PC-3 (cell line): ENCODE data around the gene MAP1LC3B.

Experiments used
- CTCF ChIP-seq: fragments of 300-600 bp; sonication (generic); conservative IDR thresholded peaks from 2 replicates; pipeline ENCODE4 v1.5.1; 2017; ENCODE audit warnings: antibody characterized with exemption, low read depth, mild to moderate bottlenecking, low read length
- EZH2 ChIP-seq: fragments of 300-600 bp; sonication (generic); IDR thresholded peaks from one replicate; pipeline ENCODE4 v1.6.1; 2017; ENCODE audit warnings: antibody characterized with exemption, mild to moderate bottlenecking, low read length; ENCODE audit not compliant: unreplicated experiment
- EZH2phosphoT487 ChIP-seq: fragments of 300-600 bp; sonication (generic); IDR thresholded peaks from 2 replicates; pipeline ENCODE4 v1.6.1; 2018; ENCODE audit warnings: mild to moderate bottlenecking, antibody characterized with exemption, low read length, borderline replicate concordance

GRCh38 chr16:87415441-87415840 lies 23.3 kb downstream of the MAP1LC3B start:
- no peak for TF ChIP-seq CTCF
- TF ChIP-seq EZH2phosphoT487, result no peak
- TF ChIP-seq EZH2, result no peak
